ENCODE measurements around the gene ZDHHC14.
"Not testable (repeated sequence)": the region's sequence is repeated elsewhere in the genome, so short reads cannot be mapped to it uniquely, and the experiment has no call there.

ZDHHC14 gene

DNA sequence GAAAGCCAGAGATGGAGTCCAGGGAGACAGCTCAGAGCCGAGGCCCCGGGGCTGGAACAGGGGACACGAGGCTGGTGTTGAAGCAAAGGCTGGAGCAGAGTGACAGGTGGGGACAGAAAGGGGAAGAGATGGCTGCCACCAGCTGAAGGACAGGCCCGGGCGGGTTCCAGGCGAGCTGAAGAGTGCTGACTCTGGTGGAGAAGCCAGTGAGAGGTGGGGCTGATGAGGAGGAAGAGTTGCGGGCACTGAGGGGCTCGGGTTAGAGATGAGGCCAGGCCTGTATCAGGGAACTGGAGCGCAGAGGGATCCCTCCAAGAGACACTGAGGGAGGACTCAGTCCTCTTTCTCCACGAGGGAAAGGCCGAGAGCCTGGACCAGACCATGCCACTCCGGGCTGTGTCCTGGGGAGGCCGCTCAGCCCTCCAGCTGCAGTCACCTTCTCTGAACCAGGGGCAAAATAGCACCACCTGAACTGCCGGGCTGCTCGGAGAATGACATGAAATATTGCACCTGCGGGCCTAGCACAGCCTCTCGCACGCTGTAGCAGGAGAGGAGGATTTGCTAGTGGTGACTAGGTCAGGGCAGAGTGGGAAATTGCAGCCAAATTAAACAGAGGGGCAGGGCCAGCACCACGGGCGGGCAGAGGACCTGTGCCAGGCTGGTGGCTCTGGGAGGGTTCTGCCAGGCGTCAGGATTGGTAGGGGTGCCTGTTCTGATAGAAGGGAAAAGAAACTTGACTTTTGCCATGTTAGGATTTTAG, 175.9 kb downstream of the ZDHHC14 start:
- DNase-seq (ENCODE audit: low spot score): no peak
- ChIA-PET POLR2A (ENCODE audit: low non-redundant PET) (no interaction called here), CTCF (no interaction called here)
- TF ChIP-seq, protein P1, sequence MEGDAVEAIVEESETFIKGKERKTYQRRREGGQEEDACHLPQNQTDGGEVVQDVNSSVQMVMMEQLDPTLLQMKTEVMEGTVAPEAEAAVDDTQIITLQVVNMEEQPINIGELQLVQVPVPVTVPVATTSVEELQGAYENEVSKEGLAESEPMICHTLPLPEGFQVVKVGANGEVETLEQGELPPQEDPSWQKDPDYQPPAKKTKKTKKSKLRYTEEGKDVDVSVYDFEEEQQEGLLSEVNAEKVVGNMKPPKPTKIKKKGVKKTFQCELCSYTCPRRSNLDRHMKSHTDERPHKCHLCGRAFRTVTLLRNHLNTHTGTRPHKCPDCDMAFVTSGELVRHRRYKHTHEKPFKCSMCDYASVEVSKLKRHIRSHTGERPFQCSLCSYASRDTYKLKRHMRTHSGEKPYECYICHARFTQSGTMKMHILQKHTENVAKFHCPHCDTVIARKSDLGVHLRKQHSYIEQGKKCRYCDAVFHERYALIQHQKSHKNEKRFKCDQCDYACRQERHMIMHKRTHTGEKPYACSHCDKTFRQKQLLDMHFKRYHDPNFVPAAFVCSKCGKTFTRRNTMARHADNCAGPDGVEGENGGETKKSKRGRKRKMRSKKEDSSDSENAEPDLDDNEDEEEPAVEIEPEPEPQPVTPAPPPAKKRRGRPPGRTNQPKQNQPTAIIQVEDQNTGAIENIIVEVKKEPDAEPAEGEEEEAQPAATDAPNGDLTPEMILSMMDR (conservative IDR thresholded peaks at IDR 0.05; ENCODE audit: low read depth): no peak
- H3K27ac ChIP-seq: 0 out of 2 replicates have a peak overlapping the region, but pooled peaks have one; percentile 6

GRCh38 chr6:157557559-157557958, 176.6 kb downstream of the ZDHHC14 start:
- CTCF ChIA-PET: interaction anchor here (0.5 kb wide), 1 partner anchor 112 kb away, joined by 4 read pairs; no protein-coding TSS in a partner anchor
- TF ChIP-seq, protein P1 (conservative IDR thresholded peaks at IDR 0.05; ENCODE audit: low read depth): no peak
- POLR2A ChIA-PET (ENCODE audit: low non-redundant PET): no interaction called here
- DNase-seq (ENCODE audit: low spot score): no peak
- no peak overlapping the region for H3K27ac ChIP-seq

DNA sequence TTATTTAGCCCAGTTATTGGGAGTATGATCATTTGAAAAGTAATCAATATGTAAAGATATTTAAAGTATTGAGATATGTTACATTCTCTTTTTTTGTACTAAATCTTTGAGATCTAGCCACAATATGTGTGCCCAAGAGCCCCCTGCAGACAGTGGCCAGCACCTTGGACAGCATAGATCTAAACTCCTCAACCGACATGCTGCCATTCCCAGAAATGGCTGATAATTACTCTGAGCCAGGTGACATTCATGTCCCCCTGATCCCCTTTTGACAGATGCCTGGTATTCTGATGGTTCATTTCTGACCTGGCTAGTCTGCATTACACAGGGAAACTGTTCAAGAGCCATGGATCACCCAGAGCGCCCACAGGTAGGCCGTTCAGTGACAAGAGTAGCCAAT, 177.1 kb downstream of the ZDHHC14 start:
- no peak overlapping the region for H3K27ac ChIP-seq
- ChIA-PET POLR2A (ENCODE audit: low non-redundant PET) (no interaction called here), CTCF (interaction anchor here (0.5 kb wide), 1 partner anchor 112 kb away, joined by 4 read pairs; no protein-coding TSS in a partner anchor)
- DNase-seq (ENCODE audit: low spot score): no peak
- TF ChIP-seq, protein P1 (conservative IDR thresholded peaks at IDR 0.05; ENCODE audit: low read depth): no peak

- DNase-seq (ENCODE audit: low spot score): no peak
- H3K27ac ChIP-seq: no peak overlapping the region
- TF ChIP-seq, protein P1 (conservative IDR thresholded peaks at IDR 0.05; ENCODE audit: low read depth): no peak
- POLR2A ChIA-PET (ENCODE audit: low non-redundant PET): no interaction called here
- CTCF ChIA-PET: no interaction called here
Observed at GRCh38 chr6:157558487-157559200, 177.7 kb downstream of the ZDHHC14 start.

DNA sequence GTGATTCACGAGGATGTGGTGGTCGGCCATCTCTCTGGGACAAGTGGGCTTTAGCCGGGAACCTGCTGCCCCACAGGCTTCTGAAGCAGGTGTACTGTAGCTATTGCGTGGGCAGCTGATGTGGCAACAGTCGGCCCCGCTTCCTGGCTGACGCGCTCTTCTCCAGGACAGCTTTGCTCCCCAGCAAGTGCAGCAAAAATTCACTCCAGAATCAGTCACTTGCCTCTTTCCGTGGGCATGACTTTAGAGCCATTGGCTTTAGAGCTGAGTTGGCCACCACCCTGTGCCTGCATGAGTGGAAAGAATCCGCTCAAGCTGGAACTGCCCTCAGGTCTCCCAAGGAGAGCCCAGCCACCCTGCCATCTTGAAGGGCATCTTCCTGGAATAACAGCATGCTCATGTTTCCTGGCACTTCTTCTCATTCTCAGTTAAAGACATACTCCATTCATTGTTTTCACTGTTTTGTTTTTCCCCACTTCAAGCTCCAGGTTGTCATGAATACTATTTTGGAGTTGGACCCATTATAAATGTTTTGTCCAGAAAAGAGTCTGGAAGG, 178.3 kb downstream of the ZDHHC14 start:
- ChIA-PET POLR2A (ENCODE audit: low non-redundant PET) (no interaction called here), CTCF (no interaction called here)

GRCh38 chr6:157560063-157560462, 179.1 kb downstream of the ZDHHC14 start:
- DNase-seq (ENCODE audit: low spot score); POLR2A ChIA-PET (ENCODE audit: low non-redundant PET); H3K27ac ChIP-seq; CTCF ChIA-PET: not testable (repeated sequence)

More for the DNA sequence above, 178.3 kb downstream of the ZDHHC14 start:
- DNase-seq (ENCODE audit: low spot score): no peak
- no peak overlapping the region for H3K27ac ChIP-seq
- TF ChIP-seq, protein P1 (conservative IDR thresholded peaks at IDR 0.05; ENCODE audit: low read depth): no peak

All from RWPE1 (cell line).